Midbrain (tissue), 1 donor: ENCODE data around the gene SOX3.

Experiments used
- DNase-seq: peaks from one replicate; lab custom pipeline; 2025; lab: John Stamatoyannopoulos, UW

SOX3 gene

GRCh38 chrX:140495739-140496138 is 9.1 kb downstream of the SOX3 start:
- DNase-seq, result no peak

GRCh38 chrX:140492066-140492994 is 12.5 kb downstream of the SOX3 start:
- DNase-seq, result no peak

GRCh38 chrX:140480765-140481164 is 24.1 kb downstream of the SOX3 start:
- DNase-seq, result no peak

DNA sequence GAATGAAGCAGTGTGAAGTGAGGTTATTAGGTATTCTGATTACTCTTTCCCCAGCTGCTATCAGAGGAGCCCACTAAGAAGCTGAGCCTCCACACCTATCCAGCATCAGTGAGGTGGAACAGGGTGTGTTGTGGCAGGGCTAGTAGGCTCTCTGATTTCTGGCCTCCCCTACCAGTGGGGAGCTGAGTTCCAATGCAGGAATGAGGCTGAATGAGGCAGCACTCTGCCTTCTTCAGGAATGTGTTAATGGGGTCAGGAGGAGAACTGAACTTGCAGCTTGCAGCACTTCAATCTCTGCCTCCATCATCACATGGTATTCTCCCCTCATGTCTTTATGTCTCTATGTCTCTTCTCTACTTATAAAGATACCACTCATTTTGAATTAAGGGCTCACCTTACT is 26.9 kb downstream of the SOX3 start:
- no peak for DNase-seq

GRCh38 chrX:140475025-140475424 is 29.8 kb downstream of the SOX3 start:
- DNase-seq, result no peak

GRCh38 chrX:140467211-140467610 is 37.7 kb downstream of the SOX3 start:
- no peak for DNase-seq
